SK-N-DZ (cell line): ENCODE data around the gene FRMD4A.
"Not testable (repeated sequence)": the region's sequence is repeated elsewhere in the genome, so short reads cannot be mapped to it uniquely, and the experiment has no call there.

Experiments used
- DNase-seq: peaks from one replicate; pipeline ENCODE4 v3.0.0-alpha.2; 2015; ENCODE audit warnings: low spot score

Gene FRMD4A

GRCh38 chr10:14111208-14111607 lies 219.5 kb downstream of the FRMD4A start:
- no peak for DNase-seq

- DNase-seq = no peak
Measured at GRCh38 chr10:14106828-14107227, 223.9 kb downstream of the FRMD4A start.

GRCh38 chr10:14102056-14102455 lies 228.7 kb downstream of the FRMD4A start:
- no peak for DNase-seq

- no peak for DNase-seq
Measured at GRCh38 chr10:14099885-14100284, 230.8 kb downstream of the FRMD4A start.

GRCh38 chr10:14093730-14094484 lies 236.8 kb downstream of the FRMD4A start:
- peak; percentile 23 for DNase-seq

GRCh38 chr10:14092799-14093198 lies 237.9 kb downstream of the FRMD4A start:
- DNase-seq = no peak

GRCh38 chr10:14089556-14090292 lies 241.0 kb downstream of the FRMD4A start:
- DNase-seq = no peak

GRCh38 chr10:14087566-14087965 lies 243.2 kb downstream of the FRMD4A start:
- DNase-seq = no peak

- DNase-seq = no peak
Measured at GRCh38 chr10:14086596-14086995, 244.1 kb downstream of the FRMD4A start.

- no peak for DNase-seq
Measured at GRCh38 chr10:14084875-14085274, 245.8 kb downstream of the FRMD4A start.

GRCh38 chr10:14080795-14081194 lies 249.9 kb downstream of the FRMD4A start:
- DNase-seq = no peak

- no peak for DNase-seq
Measured at GRCh38 chr10:14077430-14077829, 253.3 kb downstream of the FRMD4A start.

GRCh38 chr10:14074062-14074884 lies 256.5 kb downstream of the FRMD4A start:
- peak; percentile 70 for DNase-seq

- DNase-seq = no peak
Measured at GRCh38 chr10:14072541-14072940, 258.2 kb downstream of the FRMD4A start.

GRCh38 chr10:14071956-14072355 lies 258.8 kb downstream of the FRMD4A start:
- DNase-seq = no peak

- no peak for DNase-seq
Measured at GRCh38 chr10:14068601-14069250, 262.0 kb downstream of the FRMD4A start.

- not testable (repeated sequence) for DNase-seq
Measured at GRCh38 chr10:14067638-14068037, 263.1 kb downstream of the FRMD4A start.

- DNase-seq = no peak
Measured at GRCh38 chr10:14066106-14066505, 264.6 kb downstream of the FRMD4A start.

- no peak for DNase-seq
Measured at GRCh38 chr10:14063531-14064285, 267.0 kb downstream of the FRMD4A start.

- DNase-seq = no peak
Measured at GRCh38 chr10:14062528-14063260, 268.0 kb downstream of the FRMD4A start.
